Esophagus (tissue), 2 donors: Measurements from ENCODE around the gene REV1. TPM values are rescaled to one million over a fixed set of nuclear protein-coding genes. Genes with fewer than 3 reads are reported as not detected.
"Not testable (repeated sequence)": the region's sequence is repeated elsewhere in the genome, so short reads cannot be mapped to it uniquely, and the experiment has no call there.

Experiments used
- H3K27ac ChIP-seq, 2 donors: one replicate each; pipeline ENCODE4 v1.5.1; 2013; ENCODE audit warnings: low read depth in 2 of 2, mild to moderate bottlenecking in 2 of 2, inconsistent platforms in 1 of 2, low read length in 1 of 2, moderate library complexity in 1 of 2
- H3K27me3 ChIP-seq, 2 donors: one replicate each; pipeline ENCODE4 v1.6.1; 2013; ENCODE audit warnings: low read length in 2 of 2, control low read depth in 1 of 2, mild to moderate bottlenecking in 1 of 2; ENCODE audit not compliant: insufficient read depth in 2 of 2, control insufficient read depth in 1 of 2
- H3K36me3 ChIP-seq, 2 donors: one replicate each; pipeline ENCODE4 v1.6.1; 2013; ENCODE audit warnings: low read length in 1 of 2; ENCODE audit not compliant: control insufficient read depth in 2 of 2, insufficient read depth in 2 of 2
- H3K4me1 ChIP-seq, 2 donors: one replicate each; pipeline ENCODE4 v1.6.1; 2013; ENCODE audit warnings: low read length in 1 of 2; ENCODE audit not compliant: control insufficient read depth in 2 of 2, insufficient read depth in 2 of 2
- H3K4me3 ChIP-seq, 2 donors: one replicate each; pipeline ENCODE4 v1.5.1; 2013; ENCODE audit warnings: low read length in 2 of 2, mild to moderate bottlenecking in 2 of 2, low read depth in 1 of 2, moderate library complexity in 1 of 2
- H3K9me3 ChIP-seq, 2 donors: one replicate each; pipeline ENCODE4 v1.6.1; 2013; ENCODE audit warnings: mild to moderate bottlenecking in 2 of 2, low read depth in 1 of 2, low read length in 1 of 2, moderate library complexity in 1 of 2; ENCODE audit not compliant: control insufficient read depth in 2 of 2, insufficient read depth in 1 of 2
- WGBS, 2 donors: extraction: QIAGEN DNeasy Blood & Tissue Kit; methylation state at CpG; one replicate each; pipeline ENCODE4 v1.1.7; 2013; 5-methylcytosine and 5-hydroxymethylcytosine counted together
- polyA plus RNA-seq, 2 donors: library from polyadenylated mRNA; stranded (reverse); fragments of 200-250 nt; gene quantifications; one replicate each; pipeline ENCODE4 v1.2.3, GENCODE V29; 2013
- donor health status: healthy with polysubstance abuse.
- donor health status: Bipolar disorder and iron deficiency.

The REV1 gene
- polyA plus RNA-seq, 2 donors = 16.2 to 20.3 TPM

DNA sequence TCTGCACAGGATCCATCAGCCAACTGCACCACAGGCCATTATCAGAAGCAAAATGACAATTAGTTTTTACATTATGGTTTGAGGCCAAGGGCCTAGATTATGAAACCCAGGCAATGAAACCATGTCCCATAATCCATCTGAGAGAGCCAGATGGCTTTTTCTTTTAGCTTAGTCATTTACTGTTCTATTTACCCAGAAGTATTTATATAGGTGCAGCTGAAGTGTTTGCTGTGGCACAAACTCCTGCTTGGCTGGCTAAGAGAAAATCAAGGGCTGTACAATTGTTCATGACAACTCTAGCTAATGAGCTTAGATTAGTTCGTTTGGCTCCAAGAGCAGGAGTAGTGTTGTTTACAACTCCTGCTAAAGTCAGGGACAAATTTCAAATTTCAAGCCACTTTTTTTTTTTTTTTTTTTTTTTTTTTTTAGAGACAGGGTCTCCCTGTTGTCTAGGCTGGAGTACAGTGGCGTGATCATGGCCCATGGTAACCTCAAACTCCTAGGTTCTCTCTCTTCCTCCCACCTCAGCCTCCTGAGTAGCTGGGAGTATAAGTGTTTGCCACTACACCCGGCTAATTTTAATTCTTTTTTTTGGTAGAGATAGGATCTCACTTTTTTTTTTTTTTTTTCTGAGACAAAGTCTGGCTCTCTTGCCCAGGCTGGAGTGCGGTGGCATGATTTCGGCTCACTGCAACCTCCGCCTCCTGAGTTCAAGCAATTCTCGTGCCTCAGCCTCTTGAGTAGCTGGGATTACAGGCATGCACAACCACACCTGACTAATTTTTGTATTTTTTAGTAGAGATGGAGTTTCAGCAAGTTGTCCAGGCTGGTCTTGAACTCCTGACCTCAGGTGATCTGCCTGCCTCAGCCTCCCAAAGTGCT lies 18.4 kb upstream of the REV1 start:
- Histone ChIP-seq H3K27me3 (no peaks in the 10 kb centered on the region), H3K9me3 (no peaks in the 10 kb centered on the region), H3K27ac (peak overlapping the region in 1 of 2 donors; percentile 60), H3K4me1 (no peaks in the 10 kb centered on the region), H3K36me3 (no peaks in the 10 kb centered on the region), H3K4me3 (no peak overlapping the region)
- WGBS, 2 donors = 83 to 84% methylated on average over 7 of the region's 7 CpGs

DNA sequence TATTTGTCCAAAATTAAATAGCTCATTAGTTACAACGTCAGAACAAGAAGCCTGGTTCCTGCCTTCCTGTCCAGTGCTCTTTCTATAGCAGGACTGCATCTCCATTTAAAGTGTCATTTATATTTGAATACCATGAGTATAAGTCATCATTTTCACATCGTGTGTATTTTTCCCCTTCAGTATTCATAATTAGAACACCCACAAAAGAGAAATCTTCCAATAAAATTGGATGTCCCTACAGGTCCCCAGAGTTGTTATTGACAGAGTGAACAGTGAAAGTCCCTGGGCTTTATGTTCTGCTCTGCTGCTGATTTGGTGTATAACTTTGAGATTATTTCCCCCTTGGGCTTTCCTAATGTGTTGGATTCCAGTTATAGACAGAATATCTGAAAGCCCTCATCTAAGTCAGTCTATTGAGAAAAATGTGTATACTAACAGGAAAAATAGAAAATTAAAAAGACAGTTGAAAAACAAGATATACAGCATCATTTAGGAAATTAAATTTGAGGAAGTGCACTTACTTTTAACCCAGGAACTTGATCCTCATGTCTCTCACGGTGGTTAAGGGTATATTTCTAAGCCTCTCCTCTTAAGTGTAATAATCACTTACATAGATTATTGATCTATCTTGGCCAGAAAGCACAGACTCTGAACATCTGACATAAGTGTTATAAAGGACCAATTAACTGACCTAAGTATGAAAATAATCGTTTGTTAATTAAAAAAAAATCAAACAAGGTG lies 15.2 kb upstream of the REV1 start:
- no peaks in the 10 kb centered on the region for H3K4me1 ChIP-seq
- no peaks in the 10 kb centered on the region for H3K27me3 ChIP-seq
- H3K36me3 ChIP-seq = no peaks in the 10 kb centered on the region
- H3K9me3 ChIP-seq = no peaks in the 10 kb centered on the region
- H3K27ac ChIP-seq = no peak overlapping the region
- no peak overlapping the region for H3K4me3 ChIP-seq
- 40 to 42% methylated on average over 4 of the region's 4 CpGs for WGBS, 2 donors

DNA sequence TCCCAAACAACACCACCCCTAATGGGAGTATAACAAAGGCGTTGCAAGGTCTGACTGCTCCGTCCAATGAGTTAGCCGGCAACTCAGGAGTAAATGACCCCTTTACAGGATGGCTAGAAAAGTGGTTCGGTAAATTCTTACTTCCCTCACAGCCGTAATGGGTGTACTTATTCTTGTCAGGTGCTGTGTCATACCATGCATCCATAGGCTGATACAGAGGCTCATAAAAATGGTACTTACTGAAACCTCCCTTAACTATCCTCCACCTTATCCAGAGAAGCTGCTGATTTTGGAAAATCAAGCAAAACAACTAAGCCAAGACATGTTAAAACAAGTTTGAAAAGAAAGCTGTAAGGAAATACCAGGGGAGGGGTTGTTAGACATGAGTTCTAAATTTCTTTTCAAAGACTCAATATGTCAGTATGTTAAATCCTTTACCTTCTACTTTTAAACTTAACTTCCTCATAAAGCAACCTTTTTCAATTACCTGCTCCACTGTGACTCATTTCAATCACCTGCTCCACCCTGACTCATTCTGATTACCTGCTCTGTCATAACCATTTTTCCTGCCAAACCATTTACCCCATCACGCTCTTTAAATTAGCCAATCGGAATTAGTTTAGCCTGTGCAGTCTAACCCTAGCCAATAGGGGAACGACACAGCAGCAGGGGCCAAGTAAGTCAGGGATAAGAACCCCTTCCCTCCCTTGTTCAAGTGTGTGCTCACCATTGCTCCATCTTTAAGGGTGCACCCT lies 14.0 kb upstream of the REV1 start:
- H3K9me3 ChIP-seq, H3K4me1 ChIP-seq, H3K36me3 ChIP-seq, H3K4me3 ChIP-seq, H3K27me3 ChIP-seq: not testable (repeated sequence)
- 74 to 75% methylated on average over 8 of the region's 8 CpGs for WGBS, 2 donors
- H3K27ac ChIP-seq = peak overlapping the region; percentile 53 to 62

GRCh38 chr2:99496021-99496420 lies 6.2 kb upstream of the REV1 start:
- H3K36me3 ChIP-seq = no peaks in the 10 kb centered on the region
- no peak overlapping the region for H3K27ac ChIP-seq
- no peaks in the 10 kb centered on the region for H3K9me3 ChIP-seq
- H3K4me3 ChIP-seq = no peak overlapping the region
- WGBS, 2 donors = 72 to 87% methylated on average over 2 of the region's 2 CpGs
- no peaks in the 10 kb centered on the region for H3K4me1 ChIP-seq
- H3K27me3 ChIP-seq = no peaks in the 10 kb centered on the region

GRCh38 chr2:99495115-99495860 lies 5.5 kb upstream of the REV1 start:
- no peak overlapping the region for H3K27ac ChIP-seq
- H3K36me3 ChIP-seq = no peaks in the 10 kb centered on the region
- no peaks in the 10 kb centered on the region for H3K9me3 ChIP-seq
- H3K4me3 ChIP-seq = no peak overlapping the region
- H3K27me3 ChIP-seq = no peaks in the 10 kb centered on the region
- WGBS, 2 donors = 87% methylated on average over 4 of the region's 4 CpGs
- no peaks in the 10 kb centered on the region for H3K4me1 ChIP-seq

GRCh38 chr2:99492721-99493120 lies 2.9 kb upstream of the REV1 start:
- H3K27me3 ChIP-seq = no peaks in the 10 kb centered on the region
- no peaks in the 10 kb centered on the region for H3K4me1 ChIP-seq
- no peak overlapping the region for H3K27ac ChIP-seq
- H3K9me3 ChIP-seq = no peaks in the 10 kb centered on the region
- no peak overlapping the region for H3K4me3 ChIP-seq
- H3K36me3 ChIP-seq = no peaks in the 10 kb centered on the region

DNA sequence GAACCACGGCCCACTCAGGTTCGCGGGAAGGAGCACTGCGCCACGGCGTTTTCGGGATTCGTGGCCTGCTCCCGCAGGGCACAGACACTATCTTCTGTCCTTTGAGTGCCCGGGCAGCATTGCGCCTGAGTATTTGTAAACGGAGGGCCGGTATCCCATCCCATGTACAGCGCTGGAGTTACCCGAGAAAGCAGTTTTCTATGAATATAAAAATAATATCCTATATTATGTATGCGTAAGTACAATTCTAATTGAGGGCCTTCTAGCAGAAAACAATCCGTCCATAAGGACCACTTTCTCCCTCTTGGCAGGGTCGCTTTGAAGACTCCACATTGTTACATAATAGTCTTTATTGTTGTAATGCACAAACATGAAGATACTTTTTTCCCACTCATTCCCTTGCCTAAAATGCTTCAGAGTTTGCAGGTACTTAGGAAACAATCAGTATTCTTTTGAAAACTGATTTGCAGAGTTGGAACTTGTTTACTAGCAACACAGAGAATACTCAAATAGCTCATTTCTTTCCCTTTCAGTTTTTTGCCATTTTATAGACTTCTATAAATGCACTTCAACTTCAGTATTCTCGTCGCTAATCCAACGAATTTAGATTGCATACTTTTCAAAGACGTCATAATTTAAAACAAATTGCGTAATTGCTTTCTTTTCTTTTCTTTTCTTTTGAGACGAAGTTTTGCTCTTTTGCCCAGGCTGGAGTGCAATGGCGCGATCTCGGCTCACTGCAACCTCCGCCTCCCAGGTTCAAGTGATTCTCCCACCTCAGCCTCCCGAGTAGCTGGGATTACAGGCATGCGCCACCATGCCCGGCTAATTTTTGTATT lies 1.0 kb upstream of the REV1 start:
- Histone ChIP-seq H3K36me3 (no peaks in the 10 kb centered on the region), H3K9me3 (no peaks in the 10 kb centered on the region), H3K4me3 (peak overlapping the region; percentile 97 to 99), H3K27me3 (no peaks in the 10 kb centered on the region), H3K27ac (peak overlapping the region; percentile 97 to 98), H3K4me1 (peaks cover 0 to under 1% of the 10 kb centered on the region in 2 donors)
- WGBS, 2 donors = 31 to 32% methylated on average over 31 of the region's 31 CpGs

DNA sequence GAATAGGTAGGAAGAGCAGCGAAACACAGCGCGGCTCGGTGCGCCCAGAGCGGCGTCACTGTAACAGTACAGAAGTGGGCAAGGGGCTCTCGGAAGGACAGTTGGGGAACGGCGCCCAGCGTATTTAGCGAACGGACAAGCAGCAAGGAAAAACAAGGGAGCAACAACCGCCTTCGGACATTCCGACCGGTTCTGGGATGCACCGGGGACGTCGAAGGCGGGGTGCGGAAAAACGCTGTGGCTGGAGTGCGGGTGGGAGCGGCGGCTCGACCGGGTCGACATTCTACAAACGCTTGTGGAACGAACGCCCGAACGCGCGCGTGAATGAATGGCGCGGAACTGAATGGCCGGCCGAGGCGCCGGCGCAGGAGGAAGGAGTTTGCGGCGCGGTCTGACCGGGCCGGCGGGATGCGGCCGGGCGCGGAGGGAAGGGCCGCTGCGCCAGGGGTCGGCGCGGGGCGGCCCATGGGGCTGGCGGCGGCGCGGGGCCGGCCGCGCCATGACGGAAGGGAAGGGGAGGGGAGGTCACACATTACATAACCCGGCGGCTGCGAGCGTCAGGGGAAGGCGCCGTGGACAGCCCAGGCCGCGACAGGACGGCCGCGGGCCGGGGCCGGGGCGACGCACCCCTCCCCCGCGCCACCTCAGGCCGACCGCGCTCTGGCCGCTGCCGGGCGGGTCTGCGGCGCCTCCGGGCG lies 605 bp downstream of the REV1 start:
- Histone ChIP-seq H3K36me3 (no peaks in the 10 kb centered on the region), H3K27ac (peak overlapping the region; percentile 97 to 98), H3K9me3 (no peaks in the 10 kb centered on the region), H3K4me1 (peaks cover 0 to 3% of the 10 kb centered on the region in 2 donors), H3K27me3 (no peaks in the 10 kb centered on the region), H3K4me3 (peak overlapping the region; percentile 97 to 99)
- 0 to 1% methylated on average over 53 to 95 of the region's 95 CpGs for WGBS, 2 donors
